GM21367 (cell line): Measurements from ENCODE around the gene ADGB.

ENCODE experiments used
- ATAC-seq: cut with Tn5 transposase; IDR thresholded peaks from one replicate; pipeline ENCODE4 v1.9.1; 2021; ENCODE audit not compliant: unreplicated experiment

ADGB gene

DNA sequence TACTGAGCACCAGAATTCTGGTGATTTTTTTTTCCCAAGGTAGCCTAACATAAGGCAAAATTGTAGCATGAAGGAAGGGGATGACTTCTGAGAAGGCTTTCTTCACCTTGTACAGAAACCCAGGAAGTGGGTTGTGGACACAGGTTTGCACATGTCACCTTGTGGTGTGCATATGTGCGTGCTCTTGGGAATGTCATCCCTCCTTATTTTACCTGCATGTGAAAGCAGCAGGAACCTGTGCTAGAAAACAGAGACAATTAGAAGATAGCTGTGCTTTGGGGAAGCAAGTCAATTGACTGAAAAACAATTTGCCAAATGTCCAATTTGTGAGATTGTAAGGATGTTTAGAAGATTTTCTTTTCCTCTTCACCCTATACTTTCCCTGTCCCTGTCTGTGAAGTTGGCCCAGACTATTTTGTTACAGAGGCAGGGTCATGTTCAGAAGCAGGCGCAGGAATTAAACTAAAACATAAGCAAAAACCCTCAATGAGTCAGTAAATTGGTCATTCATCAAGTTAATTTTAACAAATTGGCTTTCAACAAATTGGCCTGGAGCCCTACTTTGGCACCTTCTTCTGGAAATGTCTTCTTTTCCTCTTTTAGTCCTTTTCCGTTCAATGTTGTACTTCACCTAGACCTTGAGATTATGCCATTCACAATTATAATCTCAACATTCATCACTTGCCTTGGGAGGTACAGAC lies 261.2 kb downstream of the ADGB start:
- ATAC-seq = no peak

DNA sequence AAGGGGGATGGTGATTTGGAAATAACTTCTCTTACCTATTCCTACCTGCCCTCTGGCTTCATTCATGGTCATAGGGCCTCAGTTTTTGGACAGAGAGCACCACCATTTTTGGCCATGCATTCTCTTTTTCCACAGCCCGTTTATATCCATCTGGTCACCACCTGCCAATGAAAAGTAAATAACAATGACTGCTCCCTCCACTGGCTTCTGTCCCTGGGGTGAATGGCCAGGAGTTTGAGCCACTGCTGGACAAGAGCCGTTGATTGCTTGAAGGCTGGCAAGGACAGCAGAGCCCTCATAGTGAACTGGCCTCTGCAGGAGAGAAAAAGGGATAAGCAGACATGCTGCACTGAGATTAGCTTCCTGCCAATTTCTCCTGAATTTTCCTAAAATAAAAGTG lies 261.8 kb downstream of the ADGB start:
- no peak for ATAC-seq

DNA sequence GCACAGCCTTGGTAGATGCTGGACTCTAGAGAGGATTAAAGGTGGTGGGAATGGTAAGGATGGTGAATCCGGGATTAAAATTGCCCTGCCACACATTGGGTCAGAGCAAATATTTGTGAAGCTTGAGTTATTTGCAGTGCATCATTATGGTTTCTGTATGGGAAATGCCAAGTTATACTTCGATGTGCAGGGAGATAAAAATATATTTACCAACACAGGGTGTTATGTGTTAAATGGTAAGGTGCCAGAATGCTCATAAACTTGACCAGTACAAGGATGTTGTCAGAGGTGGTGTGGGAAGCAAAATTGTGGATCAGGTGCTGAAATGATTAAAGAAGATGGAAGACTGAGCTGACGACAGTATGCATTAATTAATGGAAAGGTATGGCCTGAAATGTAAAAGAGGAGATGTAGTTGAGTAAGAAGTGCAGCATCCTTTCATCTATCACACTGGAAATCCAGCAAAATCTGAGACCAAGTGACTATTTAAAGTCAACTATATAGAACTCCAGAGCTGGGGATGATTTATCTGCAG lies 262.3 kb downstream of the ADGB start:
- ATAC-seq = no peak

DNA sequence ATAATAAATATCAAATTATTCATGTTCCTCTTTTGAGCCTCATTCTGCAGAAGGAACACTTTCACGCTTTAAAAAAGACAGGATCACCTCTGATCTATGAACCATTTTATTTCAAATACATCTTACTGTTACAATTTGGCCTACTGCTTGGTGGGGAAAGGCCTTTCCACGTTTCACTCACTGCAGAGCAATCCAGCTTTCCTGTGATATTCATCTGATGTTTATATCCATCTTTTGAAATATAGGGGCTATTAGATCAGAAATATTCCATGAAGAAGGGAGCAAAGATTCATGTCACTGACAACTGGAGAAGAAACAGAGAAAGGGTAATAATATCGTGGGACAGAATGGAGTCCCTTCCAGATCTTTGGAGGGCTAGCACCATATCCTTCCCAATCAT lies 262.9 kb downstream of the ADGB start:
- no peak for ATAC-seq

DNA sequence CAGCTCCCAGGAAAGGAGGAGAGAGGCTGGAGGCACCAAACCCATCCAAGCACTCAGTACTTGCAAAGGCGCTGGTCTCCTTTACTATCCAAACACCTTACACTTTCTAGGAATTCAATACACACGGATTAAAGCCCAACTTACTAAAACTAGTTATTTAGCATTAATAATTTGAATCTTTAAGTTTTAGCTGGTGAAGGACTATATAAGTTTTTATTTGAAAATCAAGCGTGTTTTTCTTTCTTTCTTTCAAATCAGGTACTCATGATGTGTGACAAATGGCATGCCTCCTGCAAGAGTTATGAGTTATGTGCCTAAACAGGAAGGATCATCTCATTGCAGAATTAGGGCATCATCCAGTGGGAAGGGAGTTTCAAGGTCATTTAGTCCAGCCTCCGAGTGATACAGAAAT lies 263.7 kb downstream of the ADGB start:
- no peak for ATAC-seq

DNA sequence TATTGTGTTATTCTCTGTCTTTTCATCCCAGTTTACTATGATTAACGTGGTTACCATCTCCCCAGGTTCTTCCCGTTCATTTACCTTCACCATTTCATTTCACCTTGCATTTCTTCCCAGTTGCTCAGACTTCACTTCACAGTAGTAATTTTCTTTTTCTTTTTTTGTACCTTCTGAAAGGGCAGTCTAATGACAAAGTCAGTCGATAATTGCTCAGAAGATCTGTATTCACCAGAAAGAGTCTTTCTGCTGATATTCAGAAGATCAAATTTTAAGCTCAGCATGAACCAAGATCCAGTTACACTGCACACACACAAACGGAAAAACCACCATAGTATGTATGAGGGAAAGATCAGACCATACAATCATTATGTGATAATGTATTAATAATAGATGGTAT lies 265.5 kb downstream of the ADGB start:
- no peak for ATAC-seq

DNA sequence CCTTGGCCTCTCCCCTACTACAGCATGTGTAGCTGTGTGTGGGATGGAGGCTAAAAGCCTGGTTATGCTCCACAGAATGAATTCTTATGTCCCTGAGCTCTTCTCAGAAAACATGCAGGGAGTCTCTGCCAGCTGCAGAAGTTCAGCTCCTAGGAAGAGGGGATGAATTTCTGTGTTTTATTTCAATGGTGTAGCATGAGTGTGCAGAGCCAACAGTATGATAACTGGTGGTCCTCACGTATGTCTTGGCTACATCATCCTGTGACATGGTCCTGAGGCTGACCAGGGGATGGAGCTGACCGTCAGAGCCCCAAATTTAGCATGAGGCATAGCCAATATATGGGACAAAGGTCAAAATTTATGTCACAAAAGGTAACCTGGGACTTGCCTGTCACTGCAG lies 266.1 kb downstream of the ADGB start:
- ATAC-seq = no peak
